ENCODE measurements around the gene PLCZ1.
"Not testable (repeated sequence)": the region's sequence is repeated elsewhere in the genome, so short reads cannot be mapped to it uniquely, and the experiment has no call there.

- not testable (repeated sequence) for TF ChIP-seq THAP12 (CRISPR knock-in tag; IDR thresholded peaks at IDR 0.05); MCM2 (IDR thresholded peaks at IDR 0.05; ENCODE audit: low read depth); EP300 (IDR thresholded peaks at IDR 0.05; ENCODE audit: low read length); ZNF589 (CRISPR knock-in tag; IDR thresholded peaks at IDR 0.05; ENCODE audit: low read depth); ZBTB9 (CRISPR knock-in tag; IDR thresholded peaks at IDR 0.05); MAX (CRISPR knock-in tag; IDR thresholded peaks at IDR 0.05); ZNF780A (CRISPR knock-in tag; IDR thresholded peaks at IDR 0.05); ELF1 (tag; IDR thresholded peaks at IDR 0.05)
Observed at GRCh38 chr12:18766479-18766878, 28.7 kb upstream of the PLCZ1 start.
